Transverse colon (tissue), 3 donors: ENCODE measurements around the gene MTPN.

Experiments used
- CTCF ChIP-seq, 5 experiments: fragments of 200-600 bp in 3 of 5; fragments of 450-650 bp in 2 of 5; sonication (generic) in 3 of 5; IDR thresholded peaks; 1 replicate in 2 of 5; 2 replicates in 3 of 5; pipeline ENCODE4 v1.5.1; 2016 to 2017; ENCODE audit warnings: antibody characterized with exemption in 5 of 5, inconsistent platforms in 3 of 5, mild to moderate bottlenecking in 2 of 5, moderate library complexity in 1 of 5
- EP300 ChIP-seq: sonication (generic); formaldehyde crosslinking; IDR thresholded peaks from one replicate; pipeline ENCODE4 v1.6.1; 2017; ENCODE audit warnings: antibody characterized with exemption, low read depth
- POLR2A ChIP-seq: fragments of 450-650 bp; IDR thresholded peaks from one replicate; pipeline ENCODE4 v1.6.1; 2016; ENCODE audit warnings: antibody characterized with exemption, mild to moderate bottlenecking, moderate library complexity

GRCh38 chr7:136016649-136017395 is 39.7 kb upstream of the MTPN start:
- TF ChIP-seq CTCF (IDR thresholded peaks at IDR 0.05) (no peak), POLR2A (no peak), EP300 (no peak)
